GM19238 (cell line): ENCODE data around the gene TEX29.

Experiments
- DNase-seq: peaks from one replicate; pipeline ENCODE4 v3.0.0; 2011; ENCODE audit warnings: low spot score; ENCODE audit not compliant: insufficient read length

The TEX29 gene

GRCh38 chr13:111291908-111292307 lies 28.5 kb upstream of the TEX29 start:
- DNase-seq, result no peak

- DNase-seq, result no peak
Measured at GRCh38 chr13:111292710-111293485, 27.5 kb upstream of the TEX29 start.

- no peak for DNase-seq
Measured at GRCh38 chr13:111295886-111296285, 24.6 kb upstream of the TEX29 start.

GRCh38 chr13:111296417-111296816 lies 24.0 kb upstream of the TEX29 start:
- no peak for DNase-seq

GRCh38 chr13:111298214-111298975 lies 22.0 kb upstream of the TEX29 start:
- no peak for DNase-seq

- no peak for DNase-seq
Measured at GRCh38 chr13:111302045-111302726, 18.3 kb upstream of the TEX29 start.

GRCh38 chr13:111303559-111303958 lies 16.9 kb upstream of the TEX29 start:
- no peak for DNase-seq

- peak; percentile 26 for DNase-seq
Measured at GRCh38 chr13:111304041-111304544, 16.3 kb upstream of the TEX29 start.

GRCh38 chr13:111304603-111305289 lies 15.7 kb upstream of the TEX29 start:
- no peak for DNase-seq

GRCh38 chr13:111312944-111313590 lies 7.4 kb upstream of the TEX29 start:
- no peak for DNase-seq

GRCh38 chr13:111313911-111314425 lies 6.5 kb upstream of the TEX29 start:
- DNase-seq, result no peak

GRCh38 chr13:111314852-111315251 lies 5.6 kb upstream of the TEX29 start:
- DNase-seq, result no peak

- DNase-seq, result no peak
Measured at GRCh38 chr13:111315347-111315995, 5.0 kb upstream of the TEX29 start.

- no peak for DNase-seq
Measured at GRCh38 chr13:111316161-111316730, 4.2 kb upstream of the TEX29 start.

GRCh38 chr13:111317042-111317550 lies 3.3 kb upstream of the TEX29 start:
- DNase-seq, result no peak

- DNase-seq, result no peak
Measured at GRCh38 chr13:111317571-111318345, 2.7 kb upstream of the TEX29 start.

GRCh38 chr13:111318386-111318785 lies 2.1 kb upstream of the TEX29 start:
- DNase-seq, result no peak

- no peak for DNase-seq
Measured at GRCh38 chr13:111319521-111319920, 921 bp upstream of the TEX29 start.
